Glutamatergic neuron (in vitro differentiated cells): ENCODE measurements around the gene SH3GLB2. TPM values are rescaled to one million over a fixed set of nuclear protein-coding genes. Genes with fewer than 3 reads are reported as not detected.

Experiments used
- DNase-seq: peaks from one replicate; pipeline ENCODE4 v3.0.0; 2022
- H3K27ac Mint-ChIP-seq: one replicate; pipeline ENCODE4 v1.8.0; 2020; ENCODE audit warnings: mild to moderate bottlenecking, mixed read lengths, inconsistent platforms; ENCODE audit not compliant: unreplicated experiment
- H3K27me3 Mint-ChIP-seq: one replicate; pipeline ENCODE4 v1.8.0; 2020; ENCODE audit warnings: mild to moderate bottlenecking, moderate library complexity, mixed read lengths, inconsistent platforms; ENCODE audit not compliant: unreplicated experiment
- H3K36me3 Mint-ChIP-seq: one replicate; pipeline ENCODE4 v1.8.0; 2020; ENCODE audit warnings: mild to moderate bottlenecking, mixed read lengths, inconsistent platforms; ENCODE audit not compliant: unreplicated experiment
- H3K4me1 Mint-ChIP-seq: one replicate; pipeline ENCODE4 v1.8.0; 2020; ENCODE audit warnings: mild to moderate bottlenecking, low read depth, mixed read lengths, inconsistent platforms; ENCODE audit not compliant: unreplicated experiment
- H3K4me3 Mint-ChIP-seq: one replicate; pipeline ENCODE4 v1.8.0; 2020; ENCODE audit warnings: mild to moderate bottlenecking, mixed read lengths, inconsistent platforms; ENCODE audit not compliant: unreplicated experiment
- H3K9me3 Mint-ChIP-seq: one replicate; pipeline ENCODE4 v1.8.0; 2020; ENCODE audit warnings: mild to moderate bottlenecking, moderate library complexity, mixed read lengths, inconsistent platforms; ENCODE audit not compliant: unreplicated experiment
- total RNA-seq: library from RNA; stranded (reverse); fragmentation: NEBNext Ultra II Directional; extraction: Animal tissue kit (Norgen Biotek cat#: 25700); gene quantifications from one replicate; pipeline ENCODE4 v1.2.1, GENCODE V29; 2021; ENCODE audit not compliant: unreplicated experiment
- TF ChIP-seq, protein P1 (sequence below): fragments of 200-600 bp; sonication (generic); IDR thresholded peaks from one replicate; pipeline ENCODE4 v1.5.0; 2021; ENCODE audit not compliant: partially characterized antibody, unreplicated experiment

Gene SH3GLB2
- total RNA-seq, 1 donor from 2014 or later = 143 TPM

DNA sequence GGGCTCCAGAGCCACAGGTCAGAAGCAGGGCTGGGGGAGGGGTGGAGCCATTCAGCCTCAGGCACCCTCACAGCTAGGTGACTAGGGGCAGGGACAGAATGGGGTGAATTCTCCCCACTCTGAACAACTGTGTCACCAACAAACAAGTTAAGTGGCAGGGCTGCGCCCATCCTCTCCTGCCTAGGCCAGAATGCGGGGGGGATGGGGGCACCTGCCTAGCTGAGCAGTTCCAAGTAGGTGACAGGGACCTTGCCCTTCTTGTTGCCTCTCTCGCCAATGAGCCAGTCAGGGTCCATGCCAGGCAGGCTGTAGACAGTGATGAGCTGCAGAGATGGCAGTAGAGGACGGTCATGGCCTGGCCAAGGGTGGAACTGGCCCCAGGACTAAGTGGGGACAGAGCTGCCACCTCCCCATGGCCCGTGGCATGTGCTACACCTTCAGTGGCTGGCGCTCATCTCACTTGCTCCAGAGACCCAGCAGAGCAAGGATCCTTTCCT is 19.6 kb downstream of the SH3GLB2 start:
- Mint-ChIP-seq H3K27me3 (peaks cover 15% of the 10 kb centered on the region), H3K36me3 (no peaks in the 10 kb centered on the region), H3K4me3 (no peak overlapping the region), H3K27ac (no peak overlapping the region), H3K9me3 (peaks cover 18% of the 10 kb centered on the region), H3K4me1 (peaks cover 39% of the 10 kb centered on the region)
- TF ChIP-seq, protein P1, sequence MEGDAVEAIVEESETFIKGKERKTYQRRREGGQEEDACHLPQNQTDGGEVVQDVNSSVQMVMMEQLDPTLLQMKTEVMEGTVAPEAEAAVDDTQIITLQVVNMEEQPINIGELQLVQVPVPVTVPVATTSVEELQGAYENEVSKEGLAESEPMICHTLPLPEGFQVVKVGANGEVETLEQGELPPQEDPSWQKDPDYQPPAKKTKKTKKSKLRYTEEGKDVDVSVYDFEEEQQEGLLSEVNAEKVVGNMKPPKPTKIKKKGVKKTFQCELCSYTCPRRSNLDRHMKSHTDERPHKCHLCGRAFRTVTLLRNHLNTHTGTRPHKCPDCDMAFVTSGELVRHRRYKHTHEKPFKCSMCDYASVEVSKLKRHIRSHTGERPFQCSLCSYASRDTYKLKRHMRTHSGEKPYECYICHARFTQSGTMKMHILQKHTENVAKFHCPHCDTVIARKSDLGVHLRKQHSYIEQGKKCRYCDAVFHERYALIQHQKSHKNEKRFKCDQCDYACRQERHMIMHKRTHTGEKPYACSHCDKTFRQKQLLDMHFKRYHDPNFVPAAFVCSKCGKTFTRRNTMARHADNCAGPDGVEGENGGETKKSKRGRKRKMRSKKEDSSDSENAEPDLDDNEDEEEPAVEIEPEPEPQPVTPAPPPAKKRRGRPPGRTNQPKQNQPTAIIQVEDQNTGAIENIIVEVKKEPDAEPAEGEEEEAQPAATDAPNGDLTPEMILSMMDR = no peak
- DNase-seq = no peak

DNA sequence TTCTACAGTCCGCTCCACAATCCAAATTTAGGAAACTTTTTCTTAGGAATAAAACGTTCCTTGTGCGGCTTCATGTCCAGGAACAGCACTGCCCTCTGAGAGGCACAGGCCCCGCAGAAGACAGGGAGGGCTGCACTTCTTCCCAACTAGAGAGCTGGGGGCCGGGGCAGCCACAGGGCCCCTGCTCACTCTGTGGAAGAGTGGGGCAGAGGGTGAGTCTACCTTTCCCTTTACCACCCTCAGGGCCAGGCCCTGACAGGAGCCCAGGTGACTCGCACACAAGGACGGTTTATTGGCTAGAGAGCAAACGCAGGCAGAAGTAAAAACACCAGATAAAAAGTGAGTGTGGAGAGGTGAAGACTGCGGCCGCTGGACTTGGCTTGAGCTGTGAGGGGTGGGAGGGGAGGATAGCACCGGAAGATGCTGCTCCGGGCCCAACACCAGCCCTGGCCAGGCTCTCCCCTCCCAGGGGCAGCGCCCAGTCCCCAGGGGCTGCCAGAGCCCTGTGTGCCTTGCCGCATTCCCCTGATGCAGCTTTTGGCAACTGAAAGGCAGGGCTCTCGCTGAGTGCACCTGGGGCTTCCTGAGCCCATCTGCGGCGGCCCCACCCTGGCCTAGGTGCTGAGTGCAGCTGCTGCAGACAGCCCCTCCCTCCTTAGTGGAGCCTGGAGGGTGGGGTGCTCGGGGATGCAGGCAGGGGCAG is 20.2 kb downstream of the SH3GLB2 start:
- Mint-ChIP-seq H3K27me3 (peaks cover 20% of the 10 kb centered on the region), H3K36me3 (no peaks in the 10 kb centered on the region), H3K27ac (peak overlapping the region; percentile 82), H3K4me3 (peak overlapping the region; percentile 52), H3K4me1 (peaks cover 34% of the 10 kb centered on the region), H3K9me3 (peaks cover 20% of the 10 kb centered on the region)
- no peak for DNase-seq
- TF ChIP-seq, protein P1 = no peak

DNA sequence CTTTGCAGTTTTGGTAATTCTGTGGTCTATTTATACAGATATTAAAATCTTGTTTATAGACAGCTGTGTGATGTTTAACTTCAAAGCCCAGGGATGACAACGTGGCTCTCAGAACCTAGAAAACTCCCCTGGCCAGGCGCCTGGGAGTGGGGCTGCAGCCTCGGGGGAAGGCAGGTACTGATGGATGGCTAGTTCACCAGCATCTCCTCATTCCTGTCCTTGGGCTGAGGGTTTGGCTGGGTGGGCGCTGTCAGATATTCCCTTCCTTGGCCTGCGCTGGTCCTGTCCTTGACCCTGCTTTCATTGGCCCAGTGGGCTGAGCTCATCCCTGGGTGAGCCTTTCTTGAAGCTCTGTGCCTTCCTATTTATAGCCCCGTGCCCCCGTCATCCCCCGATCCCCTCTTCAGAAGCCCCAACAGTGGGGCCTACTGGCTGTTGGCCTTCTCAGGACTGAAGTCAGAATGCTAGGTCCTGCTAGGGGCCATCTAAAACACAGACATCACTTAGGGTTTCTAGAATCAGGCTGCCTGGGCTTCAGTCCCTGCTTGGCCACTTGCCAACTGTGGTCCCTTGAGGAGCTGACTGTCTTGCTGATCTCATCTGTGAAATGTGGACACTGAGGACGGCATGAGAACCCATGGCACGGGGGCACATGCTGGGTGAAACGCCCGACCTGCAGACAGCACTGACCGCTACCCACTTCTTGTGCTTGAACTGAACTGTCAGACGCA is 20.9 kb downstream of the SH3GLB2 start:
- peak; percentile 80 for DNase-seq
- peak overlapping the region; percentile 82 for H3K27ac Mint-ChIP-seq
- no peaks in the 10 kb centered on the region for H3K36me3 Mint-ChIP-seq
- peaks cover 28% of the 10 kb centered on the region for H3K4me1 Mint-ChIP-seq
- H3K27me3 Mint-ChIP-seq = peaks cover 22% of the 10 kb centered on the region
- TF ChIP-seq, protein P1 = peak; percentile 37
- peak overlapping the region; percentile 52 for H3K4me3 Mint-ChIP-seq
- H3K9me3 Mint-ChIP-seq = peaks cover 22% of the 10 kb centered on the region

- Mint-ChIP-seq H3K27me3 (peaks cover 20% of the 10 kb centered on the region), H3K4me1 (peaks cover 22% of the 10 kb centered on the region), H3K9me3 (peaks cover 21% of the 10 kb centered on the region), H3K27ac (peak overlapping the region; percentile 87), H3K4me3 (no peak overlapping the region), H3K36me3 (no peaks in the 10 kb centered on the region)
- DNase-seq = peak; percentile 81
- TF ChIP-seq, protein P1 = peak; percentile 83
Observed at GRCh38 chr9:129006328-129007034, 21.6 kb downstream of the SH3GLB2 start.
